H1 (cell line): ENCODE results near the gene POLR2C. TPM values are rescaled to one million over a fixed set of nuclear protein-coding genes. Genes with fewer than 3 reads are reported as not detected.

Experiments used
- CHD7 ChIP-seq: fragments of 300-600 bp; sonication (generic); IDR thresholded peaks from 2 replicates; pipeline ENCODE4 v1.7.1; 2012; ENCODE audit warnings: low read length, moderate library complexity, mild to moderate bottlenecking, inconsistent platforms; ENCODE audit not compliant: insufficient replicate concordance
- EP300 ChIP-seq, 2 experiments: IDR thresholded peaks; 1 replicate in 1 of 2; 2 replicates in 1 of 2; pipeline ENCODE4 v1.6.1; 2011 to 2012; ENCODE audit warnings: low read depth in 2 of 2, low read length in 2 of 2, mild to moderate bottlenecking in 2 of 2, borderline replicate concordance in 1 of 2, inconsistent platforms in 1 of 2, moderate library complexity in 1 of 2
- POU5F1 ChIP-seq: IDR thresholded peaks from 2 replicates; pipeline ENCODE4 v1.6.1; 2011; ENCODE audit warnings: low read depth, mild to moderate bottlenecking, low read length, moderate library complexity
- RAD21 ChIP-seq, 2 experiments: IDR thresholded peaks in 1 of 2; conservative IDR thresholded peaks in 1 of 2; 2 replicates each; pipeline ENCODE4 v1.6.1; 2011; ENCODE audit warnings: low read depth in 2 of 2, low read length in 2 of 2, improper control_type of control experiment in 1 of 2, inconsistent platforms in 1 of 2, mild to moderate bottlenecking in 1 of 2, moderate library complexity in 1 of 2
- SP1 ChIP-seq: IDR thresholded peaks from 2 replicates; pipeline ENCODE4 v1.6.1; 2011; ENCODE audit warnings: low read depth, low read length
- SP2 ChIP-seq: IDR thresholded peaks from 2 replicates; pipeline ENCODE4 v1.6.1; 2012; ENCODE audit warnings: mild to moderate bottlenecking, low read length, inconsistent platforms
- USF2 ChIP-seq: IDR thresholded peaks from 2 replicates; pipeline ENCODE4 v1.6.1; 2011; ENCODE audit warnings: low read length, improper control_type of control experiment
- polyA plus RNA-seq, 7 experiments: library from polyadenylated mRNA; depleted of rRNA in 3 of 7; stranded (reverse) in 5 of 7; unstranded in 2 of 7; fragments of >200 nt in 5 of 7; fragments of 200-250 nt in 2 of 7; gene quantifications; 1 replicate in 5 of 7; 2 replicates in 1 of 7; 4 replicates in 1 of 7; pipeline versions ENCODE4 v1.2.1 to v1.2.3, GENCODE V29; 2011 to 2013; ENCODE audit warnings: missing spikeins in 2 of 7, mixed read lengths in 2 of 7
- total RNA-seq: library from RNA; stranded (reverse); fragmentation: NEBNext Ultra II Directional; extraction: Animal tissue kit (Norgen Biotek cat#: 25700); gene quantifications from 2 replicates; pipeline ENCODE4 v1.2.1, GENCODE V29; 2021

POLR2C gene
- total and polyA plus RNA-seq, 2 of the 8 experiments (the other 6 are each of a cell fraction or from before 2014, with no cell fraction given): 72.5 to 132 TPM

DNA sequence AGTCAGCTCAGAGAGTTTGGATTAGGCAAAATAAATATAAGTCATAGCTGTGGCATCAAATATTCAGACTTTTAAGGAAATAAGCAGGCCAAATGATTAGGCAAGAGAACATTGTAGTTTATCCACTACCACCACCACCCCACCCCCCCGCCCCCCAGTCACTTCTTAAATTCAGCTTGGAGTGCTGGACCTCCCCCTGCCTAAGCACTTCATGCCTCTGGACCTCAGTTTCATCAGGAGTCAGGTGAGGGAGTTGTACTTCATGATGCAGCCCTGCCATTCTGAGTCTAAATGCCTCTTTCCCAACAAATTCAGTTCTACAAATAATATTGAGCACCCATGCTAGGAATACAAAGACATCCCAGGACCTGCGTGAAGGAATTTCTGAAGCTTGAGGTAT is 2.0 kb downstream of the POLR2C start (continued):
- TF ChIP-seq CHD7 (no peak), SP2 (no peak), POU5F1 (no peak), USF2 (no peak), SP1 (no peak), EP300 (IDR thresholded peaks at IDR 0.05; ENCODE audit: borderline replicate concordance in 1 of 2, low read depth in 2 of 2, low read length in 2 of 2) (no peak), RAD21 (IDR thresholded peaks at IDR 0.05 in 1 of 2, conservative IDR thresholded peaks at IDR 0.05 in 1 of 2; ENCODE audit: low read depth in 2 of 2, low read length in 2 of 2) (no peak)
